D341Med (cell line): ENCODE data around the gene SIGMAR1.

Source experiments
- DNase-seq: peaks from one replicate; pipeline ENCODE4 v3.0.0; 2012; ENCODE audit warnings: low spot score

Gene SIGMAR1

GRCh38 chr9:34603610-34604231 lies 33.9 kb downstream of the SIGMAR1 start:
- DNase-seq = peak; percentile 86

GRCh38 chr9:34601937-34602573 lies 35.5 kb downstream of the SIGMAR1 start:
- no peak for DNase-seq

GRCh38 chr9:34600908-34601307 lies 36.7 kb downstream of the SIGMAR1 start:
- no peak for DNase-seq

- no peak for DNase-seq
Measured at GRCh38 chr9:34599546-34599945, 38.0 kb downstream of the SIGMAR1 start.

- DNase-seq = no peak
Measured at GRCh38 chr9:34594177-34594576, 43.4 kb downstream of the SIGMAR1 start.

GRCh38 chr9:34592895-34593601 lies 44.5 kb downstream of the SIGMAR1 start:
- DNase-seq = no peak

- DNase-seq = no peak
Measured at GRCh38 chr9:34591917-34592866, 45.4 kb downstream of the SIGMAR1 start.

GRCh38 chr9:34591248-34591916 lies 46.2 kb downstream of the SIGMAR1 start:
- DNase-seq = peak; percentile 92

- DNase-seq = peak; percentile 62
Measured at GRCh38 chr9:34590381-34591247, 47.0 kb downstream of the SIGMAR1 start.

- peak; percentile 85 for DNase-seq
Measured at GRCh38 chr9:34589636-34590380, 47.8 kb downstream of the SIGMAR1 start, which contains the start of gene CNTFR. Gene CNTFR (minus strand): TSS chr9:34589724. CDS start chr9:34568981, 20,743 bp downstream.

GRCh38 chr9:34588671-34589635 lies 48.6 kb downstream of the SIGMAR1 start:
- DNase-seq = no peak

GRCh38 chr9:34587271-34587670 lies 50.3 kb downstream of the SIGMAR1 start:
- no peak for DNase-seq

GRCh38 chr9:34585946-34586669 lies 51.5 kb downstream of the SIGMAR1 start:
- DNase-seq = no peak

- no peak for DNase-seq
Measured at GRCh38 chr9:34584970-34585369, 52.6 kb downstream of the SIGMAR1 start.
